GM12878 (cell line): ENCODE results near the gene OR4A16. TPM values are rescaled to one million over a fixed set of nuclear protein-coding genes. Genes with fewer than 3 reads are reported as not detected.

Experiments
- polyA plus RNA-seq, 11 experiments: library from polyadenylated mRNA; depleted of rRNA in 4 of 11; unstranded in 6 of 11; stranded (reverse) in 5 of 11; fragments of >200 nt; fragmentation: Nextera tagmentation in 4 of 11; fragmentation: Illumina TruSeq in 1 of 11; extraction: Ambion mirVana in 4 of 11; extraction: Trizol in 1 of 11; gene quantifications; 1 replicate in 1 of 11; 2 replicates in 10 of 11; pipeline versions ENCODE4 v1.2.1 to v1.2.3, GENCODE V29; 2011 to 2016; ENCODE audit warnings: inconsistent platforms in 2 of 11, missing spikeins in 2 of 11, low read depth in 1 of 11
- total RNA-seq, 4 experiments: library from RNA; depleted of rRNA in 3 of 4; stranded (reverse); fragments of >200 nt in 3 of 4; fragmentation: Illumina TruSeq in 1 of 4; extraction: Trizol in 1 of 4; gene quantifications; 2 replicates each; pipeline versions ENCODE4 v1.2.1 to v1.2.3, GENCODE V29; 2013 to 2021

Gene OR4A16
- total and polyA plus RNA-seq, 10 of the 15 experiments (the other 5 are each of a cell fraction or from before 2014, with no cell fraction given) = not detected

Other genes starting within 250 kb of the OR4A16 start
- not detected in 2 replicates for gene TRIM48, start 81.0 kb upstream of the OR4A16 start, total RNA-seq (2014; rRNA removed)
- not detected in 2 replicates for gene TRIM48, start 81.0 kb upstream of the OR4A16 start, total RNA-seq (2014; rRNA removed; fragmentation: Illumina TruSeq; extraction: Trizol)
- not detected in 2 replicates for gene TRIM48, start 81.0 kb upstream of the OR4A16 start, total RNA-seq (2021)
- gene TRIM48, start 81.0 kb upstream of the OR4A16 start, polyA plus RNA-seq (2011; rRNA removed) = not detected in 2 replicates
- gene TRIM48, start 81.0 kb upstream of the OR4A16 start, polyA plus RNA-seq (2014; fragmentation: Illumina TruSeq; extraction: Trizol) = not detected in 2 replicates
- gene TRIM48, start 81.0 kb upstream of the OR4A16 start, polyA plus RNA-seq (2014; fragmentation: Nextera tagmentation; extraction: Ambion mirVana) = not detected
- not detected in 2 replicates for gene TRIM48, start 81.0 kb upstream of the OR4A16 start, polyA plus RNA-seq (2014; rRNA removed)
- gene TRIM48, start 81.0 kb upstream of the OR4A16 start, polyA plus RNA-seq (2016; fragmentation: Nextera tagmentation; extraction: Ambion mirVana) = not detected
- not detected in 2 replicates for gene OR4A15, start 24.8 kb downstream of the OR4A16 start, total RNA-seq (2014; rRNA removed)
- gene OR4A15, start 24.8 kb downstream of the OR4A16 start, total RNA-seq (2014; rRNA removed; fragmentation: Illumina TruSeq; extraction: Trizol) = not detected in 2 replicates
- gene OR4A15, start 24.8 kb downstream of the OR4A16 start, total RNA-seq (2021) = not detected in 2 replicates
- gene OR4A15, start 24.8 kb downstream of the OR4A16 start, polyA plus RNA-seq (2011; rRNA removed) = not detected in 2 replicates
- gene OR4A15, start 24.8 kb downstream of the OR4A16 start, polyA plus RNA-seq (2014; fragmentation: Illumina TruSeq; extraction: Trizol) = not detected in 2 replicates
- not detected for gene OR4A15, start 24.8 kb downstream of the OR4A16 start, polyA plus RNA-seq (2014; fragmentation: Nextera tagmentation; extraction: Ambion mirVana)
- gene OR4A15, start 24.8 kb downstream of the OR4A16 start, polyA plus RNA-seq (2014; rRNA removed) = not detected in 2 replicates
- not detected for gene OR4A15, start 24.8 kb downstream of the OR4A16 start, polyA plus RNA-seq (2016; fragmentation: Nextera tagmentation; extraction: Ambion mirVana)
- not detected in 2 replicates for gene OR4C15, start 211.3 kb downstream of the OR4A16 start, total RNA-seq (2014; rRNA removed)
- not detected in 2 replicates for gene OR4C15, start 211.3 kb downstream of the OR4A16 start, total RNA-seq (2014; rRNA removed; fragmentation: Illumina TruSeq; extraction: Trizol)
- not detected in 2 replicates for gene OR4C15, start 211.3 kb downstream of the OR4A16 start, total RNA-seq (2021)
- gene OR4C15, start 211.3 kb downstream of the OR4A16 start, polyA plus RNA-seq (2011; rRNA removed) = not detected in 2 replicates
- gene OR4C15, start 211.3 kb downstream of the OR4A16 start, polyA plus RNA-seq (2014; fragmentation: Illumina TruSeq; extraction: Trizol) = not detected in 2 replicates
- not detected for gene OR4C15, start 211.3 kb downstream of the OR4A16 start, polyA plus RNA-seq (2014; fragmentation: Nextera tagmentation; extraction: Ambion mirVana)
- gene OR4C15, start 211.3 kb downstream of the OR4A16 start, polyA plus RNA-seq (2014; rRNA removed) = not detected in 2 replicates
- gene OR4C15, start 211.3 kb downstream of the OR4A16 start, polyA plus RNA-seq (2016; fragmentation: Nextera tagmentation; extraction: Ambion mirVana) = not detected
- not detected in 2 replicates for gene OR4C16, start 228.9 kb downstream of the OR4A16 start, total RNA-seq (2014; rRNA removed)
- not detected in 2 replicates for gene OR4C16, start 228.9 kb downstream of the OR4A16 start, total RNA-seq (2014; rRNA removed; fragmentation: Illumina TruSeq; extraction: Trizol)
- gene OR4C16, start 228.9 kb downstream of the OR4A16 start, total RNA-seq (2021) = not detected in 2 replicates
- not detected in 2 replicates for gene OR4C16, start 228.9 kb downstream of the OR4A16 start, polyA plus RNA-seq (2011; rRNA removed)
- not detected in 2 replicates for gene OR4C16, start 228.9 kb downstream of the OR4A16 start, polyA plus RNA-seq (2014; fragmentation: Illumina TruSeq; extraction: Trizol)
- gene OR4C16, start 228.9 kb downstream of the OR4A16 start, polyA plus RNA-seq (2014; fragmentation: Nextera tagmentation; extraction: Ambion mirVana) = not detected
- not detected in 2 replicates for gene OR4C16, start 228.9 kb downstream of the OR4A16 start, polyA plus RNA-seq (2014; rRNA removed)
- gene OR4C16, start 228.9 kb downstream of the OR4A16 start, polyA plus RNA-seq (2016; fragmentation: Nextera tagmentation; extraction: Ambion mirVana) = not detected